Measurements from ENCODE around the gene CELF6.

The CELF6 gene

DNA sequence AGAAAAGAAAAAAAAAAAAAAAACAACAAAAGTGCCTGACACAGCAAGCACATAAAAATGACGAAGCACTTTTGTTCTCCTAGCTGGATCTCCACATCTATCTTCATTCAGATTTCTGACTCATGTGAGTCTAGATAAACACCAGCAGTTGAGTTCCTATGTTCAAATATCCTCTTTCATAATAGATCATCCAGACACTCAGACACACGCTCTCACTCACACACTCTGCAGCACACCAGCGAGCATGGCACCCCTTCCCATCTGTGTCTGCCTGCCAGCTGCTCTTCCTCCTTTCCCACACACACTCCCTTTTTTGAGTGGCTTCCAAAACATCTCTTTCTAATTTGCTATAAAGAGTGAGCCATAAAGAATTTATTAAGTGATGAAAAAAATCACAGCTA lies 19.8 kb upstream of the CELF6 start:
- no peak for DNase-seq (ENCODE audit: low spot score in 2 of 2)
- Mint-ChIP-seq H3K4me3 (no peak overlapping the region), H3K27me3 (no peaks in the 10 kb centered on the region), H3K36me3 (peaks cover 28% of the 10 kb centered on the region), H3K9me3 (no peaks in the 10 kb centered on the region), H3K4me1 (no peaks in the 10 kb centered on the region), H3K27ac (no peak overlapping the region)
- ATAC-seq (ENCODE audit: low read depth), result no peak

- Mint-ChIP-seq H3K27me3 (no peaks in the 10 kb centered on the region), H3K36me3 (peaks cover 30% of the 10 kb centered on the region), H3K9me3 (no peaks in the 10 kb centered on the region), H3K4me3 (no peak overlapping the region), H3K4me1 (no peaks in the 10 kb centered on the region), H3K27ac (no peak overlapping the region)
- ATAC-seq (ENCODE audit: low read depth) (no peak), DNase-seq (ENCODE audit: low spot score in 2 of 2) (no peak)
These were observed 18.8 kb upstream of the CELF6 start for GRCh38 chr15:72338617-72339321.

DNA sequence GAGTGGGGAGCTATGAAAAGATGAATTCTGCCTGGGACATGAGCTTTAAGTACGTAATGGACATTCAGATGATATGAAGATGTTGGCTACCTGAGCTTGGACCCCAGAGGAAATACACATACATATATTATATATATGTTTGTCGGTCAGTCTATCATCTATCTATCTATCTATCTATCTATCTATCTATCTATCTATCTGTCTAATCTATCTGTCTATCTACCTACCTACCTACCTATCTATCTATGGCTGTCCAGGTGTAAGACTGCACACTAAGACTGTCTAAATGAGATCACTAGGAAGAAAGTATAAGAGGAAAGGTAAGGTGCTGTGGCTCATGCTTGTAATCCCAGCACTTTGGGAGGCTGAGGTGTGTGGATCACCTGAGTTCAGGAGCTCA lies 18.2 kb upstream of the CELF6 start:
- Mint-ChIP-seq H3K36me3 (peaks cover 34% of the 10 kb centered on the region), H3K27ac (no peak overlapping the region), H3K27me3 (no peaks in the 10 kb centered on the region), H3K4me1 (no peaks in the 10 kb centered on the region), H3K9me3 (no peaks in the 10 kb centered on the region), H3K4me3 (no peak overlapping the region)
- ATAC-seq (ENCODE audit: low read depth) (no peak), DNase-seq (ENCODE audit: low spot score in 2 of 2) (no peak)

GRCh38 chr15:72334842-72335241 lies 14.9 kb upstream of the CELF6 start:
- ATAC-seq (ENCODE audit: low read depth) (no peak), DNase-seq (ENCODE audit: low spot score in 2 of 2) (no peak)
- Mint-ChIP-seq H3K36me3 (peaks cover 34% of the 10 kb centered on the region), H3K27ac (no peak overlapping the region), H3K4me3 (no peak overlapping the region), H3K4me1 (no peaks in the 10 kb centered on the region), H3K9me3 (no peaks in the 10 kb centered on the region), H3K27me3 (no peaks in the 10 kb centered on the region)

- no peak overlapping the region for H3K4me3 Mint-ChIP-seq
- no peaks in the 10 kb centered on the region for H3K27me3 Mint-ChIP-seq
- ATAC-seq (ENCODE audit: low read depth) (no peak), DNase-seq (ENCODE audit: low spot score in 2 of 2) (no peak)
- H3K36me3 Mint-ChIP-seq, result peaks cover 36% of the 10 kb centered on the region
- H3K9me3 Mint-ChIP-seq, result no peaks in the 10 kb centered on the region
- H3K4me1 Mint-ChIP-seq, result peaks cover 2% of the 10 kb centered on the region
- H3K27ac Mint-ChIP-seq, result no peak overlapping the region
These were observed 11.1 kb upstream of the CELF6 start for GRCh38 chr15:72331021-72331420.

- ATAC-seq (ENCODE audit: low read depth), result no peak
- Mint-ChIP-seq H3K4me3 (no peak overlapping the region), H3K4me1 (peaks cover 12% of the 10 kb centered on the region), H3K9me3 (peaks cover 6% of the 10 kb centered on the region), H3K27me3 (no peaks in the 10 kb centered on the region), H3K36me3 (peaks cover 25% of the 10 kb centered on the region), H3K27ac (no peak overlapping the region)
- DNase-seq (ENCODE audit: low spot score in 2 of 2), result no peak
These were observed 3.8 kb upstream of the CELF6 start for GRCh38 chr15:72323752-72324151.

GRCh38 chr15:72319360-72319984 lies 485 bp downstream of the CELF6 start:
- H3K27ac Mint-ChIP-seq, result peak overlapping the region; percentile 95
- no peaks in the 10 kb centered on the region for H3K27me3 Mint-ChIP-seq
- peaks cover 16% of the 10 kb centered on the region for H3K4me1 Mint-ChIP-seq
- peak overlapping the region; percentile 81 for H3K4me3 Mint-ChIP-seq
- peak; percentile 9 for ATAC-seq (ENCODE audit: low read depth)
- H3K9me3 Mint-ChIP-seq, result peaks cover 7% of the 10 kb centered on the region
- peak; percentile 53 to 71 for DNase-seq (ENCODE audit: low spot score in 2 of 2)
- peaks cover 8% of the 10 kb centered on the region for H3K36me3 Mint-ChIP-seq

DNA sequence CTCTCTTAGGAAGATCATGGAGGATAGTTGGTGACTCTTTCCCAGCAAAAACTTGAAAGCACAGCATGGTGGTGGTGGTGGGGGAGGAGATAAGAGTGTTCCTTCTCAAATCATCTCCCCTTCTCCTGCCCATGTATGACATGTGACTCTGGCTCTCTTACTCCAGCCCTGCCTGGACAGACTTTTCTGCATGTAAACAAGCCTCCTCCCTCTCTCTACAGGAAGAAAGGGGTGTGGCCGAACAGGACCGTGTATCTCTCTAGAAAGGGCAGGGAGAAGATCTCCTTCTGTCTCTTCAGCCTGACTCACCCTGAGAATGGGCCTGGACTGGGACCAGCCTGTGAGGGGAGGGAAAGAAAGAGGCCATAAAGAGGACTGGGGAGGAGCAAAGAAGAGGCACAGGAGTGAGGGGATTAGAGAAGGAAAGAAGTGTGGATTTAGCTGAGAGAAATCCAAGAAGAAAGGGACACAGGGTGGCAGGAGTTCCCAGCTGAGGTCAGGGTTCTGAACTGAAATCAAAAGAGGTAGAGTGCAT lies 1.5 kb downstream of the CELF6 start:
- ATAC-seq (ENCODE audit: low read depth), result no peak
- Mint-ChIP-seq H3K4me3 (peak overlapping the region; percentile 81), H3K27ac (peak overlapping the region; percentile 94)

GRCh38 chr15:72315706-72316370 lies 4.1 kb downstream of the CELF6 start:
- no peak for DNase-seq (ENCODE audit: low spot score in 2 of 2)
- Mint-ChIP-seq H3K4me1 (peaks cover 15% of the 10 kb centered on the region), H3K36me3 (peaks cover 2% of the 10 kb centered on the region), H3K27me3 (no peaks in the 10 kb centered on the region), H3K4me3 (no peak overlapping the region), H3K27ac (no peak overlapping the region), H3K9me3 (peaks cover 3% of the 10 kb centered on the region)
- no peak for ATAC-seq (ENCODE audit: low read depth)

More for the DNA sequence above, 1.5 kb downstream of the CELF6 start:
- H3K4me1 Mint-ChIP-seq, result peaks cover 16% of the 10 kb centered on the region
- H3K27me3 Mint-ChIP-seq, result no peaks in the 10 kb centered on the region
- H3K9me3 Mint-ChIP-seq, result peaks cover 3% of the 10 kb centered on the region
- peaks cover 2% of the 10 kb centered on the region for H3K36me3 Mint-ChIP-seq
- no peak for DNase-seq (ENCODE audit: low spot score in 2 of 2)

GRCh38 chr15:72313881-72314280 lies 6.1 kb downstream of the CELF6 start:
- DNase-seq (ENCODE audit: low spot score in 2 of 2) (no peak), ATAC-seq (ENCODE audit: low read depth) (no peak)
- peaks cover 2% of the 10 kb centered on the region for H3K36me3 Mint-ChIP-seq
- no peak overlapping the region for H3K4me3 Mint-ChIP-seq
- peaks cover 5% of the 10 kb centered on the region for H3K4me1 Mint-ChIP-seq
- H3K27ac Mint-ChIP-seq, result no peak overlapping the region
- no peaks in the 10 kb centered on the region for H3K27me3 Mint-ChIP-seq
- H3K9me3 Mint-ChIP-seq, result peaks cover 3% of the 10 kb centered on the region

- no peak for ATAC-seq (ENCODE audit: low read depth)
- no peak for DNase-seq (ENCODE audit: low spot score in 2 of 2)
- H3K9me3 Mint-ChIP-seq, result no peaks in the 10 kb centered on the region
- no peak overlapping the region for H3K4me3 Mint-ChIP-seq
- H3K27me3 Mint-ChIP-seq, result no peaks in the 10 kb centered on the region
- no peak overlapping the region for H3K27ac Mint-ChIP-seq
- H3K4me1 Mint-ChIP-seq, result peaks cover 1% of the 10 kb centered on the region
- no peaks in the 10 kb centered on the region for H3K36me3 Mint-ChIP-seq
These were observed 6.5 kb downstream of the CELF6 start for GRCh38 chr15:72313448-72313840.

GRCh38 chr15:72312605-72313447 lies 7.1 kb downstream of the CELF6 start:
- peak; percentile 91 for ATAC-seq (ENCODE audit: low read depth)
- Mint-ChIP-seq H3K27me3 (no peaks in the 10 kb centered on the region), H3K36me3 (no peaks in the 10 kb centered on the region), H3K9me3 (no peaks in the 10 kb centered on the region), H3K27ac (no peak overlapping the region), H3K4me3 (no peak overlapping the region), H3K4me1 (no peaks in the 10 kb centered on the region)
- DNase-seq (ENCODE audit: low spot score in 2 of 2), result peak; percentile 48 to 54

DNA sequence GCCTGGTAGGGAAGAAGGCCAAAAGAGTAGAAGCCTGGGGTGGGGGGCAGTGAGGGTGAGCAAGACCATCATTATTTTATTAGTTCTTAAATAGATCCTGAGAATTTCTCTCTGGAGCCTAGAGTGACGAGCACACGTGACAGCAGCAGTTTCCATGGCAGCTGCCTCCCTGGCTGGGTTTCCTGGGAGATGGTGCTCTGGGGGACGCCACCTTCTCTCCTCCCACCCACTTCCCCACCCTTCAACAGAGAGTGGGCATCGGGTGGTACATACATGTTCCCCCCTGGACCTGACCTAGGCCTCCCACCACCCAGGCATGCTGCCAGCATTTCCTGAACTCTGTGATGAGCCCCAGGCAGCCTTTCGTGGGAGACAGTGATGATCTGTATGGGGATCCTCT lies 12.9 kb downstream of the CELF6 start:
- no peak for DNase-seq (ENCODE audit: low spot score in 2 of 2)
- Mint-ChIP-seq H3K4me3 (no peak overlapping the region), H3K27ac (peak overlapping the region; percentile 25), H3K27me3 (no peaks in the 10 kb centered on the region), H3K4me1 (peaks cover 4% of the 10 kb centered on the region), H3K9me3 (no peaks in the 10 kb centered on the region), H3K36me3 (peaks cover 5% of the 10 kb centered on the region)
- ATAC-seq (ENCODE audit: low read depth), result no peak

All from memory B cell (primary cell).